Breast epithelium (tissue), 4 donors: Measurements from ENCODE around the gene DNAJA3. TPM values are rescaled to one million over a fixed set of nuclear protein-coding genes. Genes with fewer than 3 reads are reported as not detected.
A peak's percentile ranks its signal among the peaks of the same experiment; 100 is the strongest.

Experiments used
- DNase-seq, 2 donors: peaks; one replicate each; pipeline ENCODE4 v3.0.0-alpha.2; 2019; ENCODE audit warnings: low spot score in 2 of 2
- H3K27ac ChIP-seq, 2 donors: fragments of 200-600 bp; sonication (generic) in 1 of 2; one replicate each; pipeline ENCODE4 v1.5.1; 2016 to 2019; ENCODE audit warnings: mild to moderate bottlenecking in 1 of 2
- H3K27me3 ChIP-seq, 2 donors: fragments of 200-600 bp; sonication (generic) in 1 of 2; one replicate each; pipeline versions ENCODE4 v1.5.1 to v1.6.0; 2017 to 2019; ENCODE audit warnings: control low read depth in 1 of 2, mild to moderate bottlenecking in 1 of 2
- H3K36me3 ChIP-seq: fragments of 200-600 bp; one replicate; pipeline ENCODE4 v1.5.1; 2019
- H3K4me1 ChIP-seq, 2 donors: fragments of 200-600 bp; sonication (generic); one replicate each; pipeline ENCODE4 v1.5.1; 2016 to 2019; ENCODE audit warnings: control low read depth in 1 of 2
- H3K4me3 ChIP-seq, 3 donors: fragments of 200-600 bp; sonication (generic); 1 replicate in 2 of 3; 2 replicates in 1 of 3; pipeline ENCODE4 v1.5.1; 2016 to 2019; ENCODE audit warnings: mild to moderate bottlenecking in 3 of 3, moderate library complexity in 2 of 3
- H3K9me3 ChIP-seq, 2 donors: fragments of 200-600 bp; sonication (generic) in 1 of 2; one replicate each; pipeline ENCODE4 v1.5.1; 2016 to 2019; ENCODE audit warnings: control low read depth in 1 of 2
- CTCF ChIP-seq, 3 donors: fragments of 450-650 bp; IDR thresholded peaks; one replicate each; pipeline ENCODE4 v1.5.1; 2016 to 2017; ENCODE audit warnings: antibody characterized with exemption in 3 of 3, mild to moderate bottlenecking in 3 of 3, moderate library complexity in 3 of 3
- POLR2A ChIP-seq: fragments of 450-650 bp; IDR thresholded peaks from one replicate; pipeline ENCODE4 v1.6.1; 2016; ENCODE audit warnings: antibody characterized with exemption, mild to moderate bottlenecking, moderate library complexity
- POLR2AphosphoS5 ChIP-seq, 3 donors: sonication (generic); formaldehyde crosslinking; IDR thresholded peaks; one replicate each; pipeline ENCODE4 v1.6.1; 2017; ENCODE audit warnings: antibody characterized with exemption in 3 of 3
- intact Hi-C: fragments of 100-400 bp; cut with DNase I; formaldehyde crosslinking; loops from one replicate; pipeline ENCODE4 v1.15.1; 2023; ENCODE audit warnings: low total_unique reads
- total RNA-seq, 3 donors: library from RNA; depleted of rRNA; stranded (reverse); fragments of >200 nt; gene quantifications; one replicate each; pipeline ENCODE4 v1.1.0, GENCODE V29; 2016

DNAJA3 gene
- total RNA-seq, 3 donors from 2014 or later: 32.6 to 54.2 (median 45.9) TPM

GRCh38 chr16:4455081-4455480, 29.4 kb downstream of the DNAJA3 start:
- H3K9me3 ChIP-seq: no peaks in the 10 kb centered on the region
- DNase-seq: no peak
- no peak overlapping the region for H3K27ac ChIP-seq
- TF ChIP-seq CTCF (IDR thresholded peaks at IDR 0.05) (no peak), POLR2A (no peak), POLR2AphosphoS5 (IDR thresholded peaks at IDR 0.05) (no peak)
- no peaks in the 10 kb centered on the region for H3K4me1 ChIP-seq
- intact Hi-C loops: no loop called here
- H3K4me3 ChIP-seq: no peak overlapping the region
- peaks cover 14% of the 10 kb centered on the region for H3K36me3 ChIP-seq
- H3K27me3 ChIP-seq: no peaks in the 10 kb centered on the region

- Histone ChIP-seq H3K4me1 (no peaks in the 10 kb centered on the region), H3K36me3 (peaks cover 14% of the 10 kb centered on the region), H3K27ac (no peak overlapping the region), H3K4me3 (no peak overlapping the region), H3K27me3 (no peaks in the 10 kb centered on the region), H3K9me3 (no peaks in the 10 kb centered on the region)
- intact Hi-C loops: no loop called here
- TF ChIP-seq POLR2A: no peak
- TF ChIP-seq CTCF (IDR thresholded peaks at IDR 0.05): no peak
- no peak for TF ChIP-seq POLR2AphosphoS5 (IDR thresholded peaks at IDR 0.05)
- DNase-seq: no peak
These were observed 30.3 kb downstream of the DNAJA3 start for GRCh38 chr16:4455951-4456350.

- DNase-seq: no peak
- intact Hi-C loops: no loop called here
- H3K4me1 ChIP-seq: no peaks in the 10 kb centered on the region
- H3K9me3 ChIP-seq: no peaks in the 10 kb centered on the region
- TF ChIP-seq POLR2AphosphoS5 (IDR thresholded peaks at IDR 0.05): no peak
- TF ChIP-seq POLR2A: no peak
- TF ChIP-seq CTCF (IDR thresholded peaks at IDR 0.05): no peak
- H3K27ac ChIP-seq: peak overlapping the region in 1 of 2 donors; percentile 38
- no peak overlapping the region for H3K4me3 ChIP-seq
- H3K27me3 ChIP-seq: no peaks in the 10 kb centered on the region
- peaks cover 13% of the 10 kb centered on the region for H3K36me3 ChIP-seq
These were observed 35.2 kb downstream of the DNAJA3 start for GRCh38 chr16:4460936-4461249.

- peak overlapping the region; percentile 17 to 38 for H3K27ac ChIP-seq
- intact Hi-C loops: no loop called here
- TF ChIP-seq POLR2A (no peak), CTCF (IDR thresholded peaks at IDR 0.05) (no peak), POLR2AphosphoS5 (IDR thresholded peaks at IDR 0.05) (no peak)
- no peak for DNase-seq
- no peaks in the 10 kb centered on the region for H3K9me3 ChIP-seq
- no peak overlapping the region for H3K4me3 ChIP-seq
- peaks cover 8% of the 10 kb centered on the region for H3K36me3 ChIP-seq
- H3K4me1 ChIP-seq: no peaks in the 10 kb centered on the region
- no peaks in the 10 kb centered on the region for H3K27me3 ChIP-seq
These were observed 35.8 kb downstream of the DNAJA3 start for GRCh38 chr16:4461250-4462085.

- Histone ChIP-seq H3K9me3 (no peaks in the 10 kb centered on the region), H3K27me3 (no peaks in the 10 kb centered on the region), H3K4me3 (no peak overlapping the region), H3K27ac (peak overlapping the region in 1 of 2 donors; percentile 25), H3K4me1 (no peaks in the 10 kb centered on the region), H3K36me3 (peaks cover 4% of the 10 kb centered on the region)
- TF ChIP-seq POLR2AphosphoS5 (IDR thresholded peaks at IDR 0.05) (no peak), POLR2A (no peak), CTCF (IDR thresholded peaks at IDR 0.05) (no peak)
- no peak for DNase-seq
- intact Hi-C loops: no loop called here
These were observed 38.0 kb downstream of the DNAJA3 start for GRCh38 chr16:4463522-4464163.
